GM21529 (cell line): ENCODE measurements around the gene FHIT.

Experiments used
- ATAC-seq: cut with Tn5 transposase; IDR thresholded peaks from one replicate; pipeline ENCODE4 v1.9.1; 2021; ENCODE audit not compliant: unreplicated experiment

FHIT gene

GRCh38 chr3:60523536-60523935 lies 727.7 kb downstream of the FHIT start:
- no peak for ATAC-seq

GRCh38 chr3:60517134-60517533 lies 734.1 kb downstream of the FHIT start:
- no peak for ATAC-seq

- no peak for ATAC-seq
These were observed 736.4 kb downstream of the FHIT start for GRCh38 chr3:60514866-60515265.

- no peak for ATAC-seq
These were observed 737.1 kb downstream of the FHIT start for GRCh38 chr3:60514085-60514649.

- no peak for ATAC-seq
These were observed 738.0 kb downstream of the FHIT start for GRCh38 chr3:60513241-60513640.

- no peak for ATAC-seq
These were observed 738.7 kb downstream of the FHIT start for GRCh38 chr3:60512506-60512905.

- ATAC-seq: no peak
These were observed 741.8 kb downstream of the FHIT start for GRCh38 chr3:60509471-60509870.

- no peak for ATAC-seq
These were observed 746.3 kb downstream of the FHIT start for GRCh38 chr3:60504827-60505457.

GRCh38 chr3:60501314-60501713 lies 749.9 kb downstream of the FHIT start:
- ATAC-seq: no peak

GRCh38 chr3:60497902-60498301 lies 753.4 kb downstream of the FHIT start:
- no peak for ATAC-seq

- no peak for ATAC-seq
These were observed 760.3 kb downstream of the FHIT start for GRCh38 chr3:60490992-60491391.

GRCh38 chr3:60475096-60475495 lies 776.2 kb downstream of the FHIT start:
- ATAC-seq: no peak

GRCh38 chr3:60469481-60469880 lies 781.8 kb downstream of the FHIT start:
- ATAC-seq: no peak

GRCh38 chr3:60463685-60464084 lies 787.6 kb downstream of the FHIT start:
- no peak for ATAC-seq

GRCh38 chr3:60461267-60461666 lies 790.0 kb downstream of the FHIT start:
- ATAC-seq: no peak

- ATAC-seq: no peak
These were observed 795.1 kb downstream of the FHIT start for GRCh38 chr3:60456180-60456579.

GRCh38 chr3:60453326-60453725 lies 797.9 kb downstream of the FHIT start:
- no peak for ATAC-seq

- ATAC-seq: no peak
These were observed 802.6 kb downstream of the FHIT start for GRCh38 chr3:60448696-60449095.

GRCh38 chr3:60445446-60445845 lies 805.8 kb downstream of the FHIT start:
- ATAC-seq: no peak

GRCh38 chr3:60444898-60445437 lies 806.3 kb downstream of the FHIT start:
- no peak for ATAC-seq

GRCh38 chr3:60440869-60441268 lies 810.4 kb downstream of the FHIT start:
- no peak for ATAC-seq

GRCh38 chr3:60435941-60436650 lies 815.2 kb downstream of the FHIT start:
- ATAC-seq: no peak
